Measurements from ENCODE around the gene OTOG.
A peak's percentile ranks its signal among the peaks of the same experiment; 100 is the strongest.

The OTOG gene

GRCh38 chr11:17594686-17595192, 47.7 kb downstream of the OTOG start:
- H3K4me3 Mint-ChIP-seq: no peak overlapping the region
- DNase-seq (ENCODE audit: low spot score in 2 of 2) (no peak), ATAC-seq (no peak)
- no peaks in the 10 kb centered on the region for H3K9me3 Mint-ChIP-seq
- no peak overlapping the region for H3K27ac Mint-ChIP-seq
- H3K4me1 Mint-ChIP-seq: peaks cover 5% of the 10 kb centered on the region
- no peaks in the 10 kb centered on the region for H3K36me3 Mint-ChIP-seq

DNA sequence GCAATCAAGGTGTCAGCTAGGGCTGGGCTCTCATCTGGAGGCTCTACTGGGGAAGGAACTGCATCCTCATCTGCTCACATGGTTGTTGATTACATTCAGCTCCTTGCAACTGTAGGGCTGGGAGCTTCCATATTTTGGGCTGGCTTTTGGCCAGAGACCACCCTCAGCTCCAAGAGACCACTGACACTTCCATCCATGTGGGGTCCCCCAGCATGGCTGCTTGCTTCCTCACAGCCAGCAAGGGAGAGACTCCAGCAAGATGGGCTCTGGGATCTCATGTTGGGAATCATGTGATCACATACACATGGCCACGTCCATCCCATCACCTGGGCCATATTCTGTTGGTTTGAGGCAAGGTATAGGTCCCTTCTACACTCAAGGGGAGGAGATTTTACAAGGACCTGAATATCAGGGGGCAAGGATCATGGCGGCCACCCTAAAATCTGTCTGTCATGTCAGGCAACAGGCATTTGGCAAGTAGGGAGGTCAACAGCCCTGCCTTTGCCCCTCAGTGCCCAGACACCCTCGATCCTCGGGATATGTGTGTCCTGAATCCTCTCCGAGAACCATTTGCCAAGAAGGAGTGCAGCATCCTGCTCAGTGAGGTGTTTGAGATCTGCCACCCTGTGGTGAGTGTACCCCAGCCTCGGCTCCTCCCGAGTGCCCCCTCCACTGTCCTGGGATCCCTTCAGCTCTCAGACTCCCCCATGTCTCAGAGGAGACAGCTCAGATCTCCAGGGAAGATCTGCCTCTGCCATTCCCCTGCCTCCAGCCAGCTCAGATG, 48.7 kb downstream of the OTOG start:
- H3K27ac Mint-ChIP-seq: no peak overlapping the region
- no peaks in the 10 kb centered on the region for H3K36me3 Mint-ChIP-seq
- ATAC-seq (peak; percentile 3), DNase-seq (ENCODE audit: low spot score in 2 of 2) (no peak)
- H3K4me3 Mint-ChIP-seq: no peak overlapping the region
- peaks cover 6% of the 10 kb centered on the region for H3K4me1 Mint-ChIP-seq
- H3K9me3 Mint-ChIP-seq: no peaks in the 10 kb centered on the region

GRCh38 chr11:17596310-17596669, 49.2 kb downstream of the OTOG start:
- H3K4me3 Mint-ChIP-seq: no peak overlapping the region
- peak; percentile 15 for ATAC-seq
- DNase-seq (ENCODE audit: low spot score in 2 of 2): no peak

GRCh38 chr11:17596711-17597110, 49.7 kb downstream of the OTOG start:
- Mint-ChIP-seq H3K27ac (no peak overlapping the region), H3K9me3 (no peaks in the 10 kb centered on the region), H3K36me3 (no peaks in the 10 kb centered on the region), H3K4me1 (peaks cover 12% of the 10 kb centered on the region), H3K4me3 (no peak overlapping the region)
- DNase-seq (ENCODE audit: low spot score in 2 of 2) (no peak), ATAC-seq (no peak)

More at GRCh38 chr11:17596310-17596669, 49.2 kb downstream of the OTOG start:
- no peak overlapping the region for H3K27ac Mint-ChIP-seq
- peaks cover 11% of the 10 kb centered on the region for H3K4me1 Mint-ChIP-seq
- no peaks in the 10 kb centered on the region for H3K9me3 Mint-ChIP-seq
- no peaks in the 10 kb centered on the region for H3K36me3 Mint-ChIP-seq

DNA sequence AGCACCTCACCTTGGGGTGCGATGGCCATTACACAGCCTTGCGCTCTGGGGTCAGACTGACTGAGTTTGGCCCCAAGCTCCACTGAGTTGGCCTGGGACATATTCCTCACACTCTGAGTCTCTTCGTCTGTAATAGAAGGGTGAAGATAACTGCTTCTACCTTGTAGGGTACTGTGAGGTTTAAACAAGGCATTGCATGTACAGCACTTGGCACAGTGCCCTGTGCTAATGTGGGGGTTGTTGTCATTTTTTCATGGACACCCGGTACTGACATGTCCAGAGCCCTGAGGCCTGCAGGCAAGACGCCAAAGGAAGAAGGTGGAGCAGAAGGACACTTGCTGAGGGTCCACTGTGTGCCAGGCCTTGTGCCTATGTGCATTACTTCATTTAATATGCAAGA, 50.7 kb downstream of the OTOG start:
- DNase-seq (ENCODE audit: low spot score in 2 of 2) (no peak), ATAC-seq (no peak)

GRCh38 chr11:17598700-17599459, 51.8 kb downstream of the OTOG start:
- H3K4me1 Mint-ChIP-seq: peaks cover 12% of the 10 kb centered on the region
- H3K27ac Mint-ChIP-seq: no peak overlapping the region
- peak; percentile 65 to 86 for DNase-seq (ENCODE audit: low spot score in 2 of 2)
- ATAC-seq: peak; percentile 60
- H3K4me3 Mint-ChIP-seq: no peak overlapping the region
- no peaks in the 10 kb centered on the region for H3K36me3 Mint-ChIP-seq
- no peaks in the 10 kb centered on the region for H3K9me3 Mint-ChIP-seq

More for the DNA sequence above, 50.7 kb downstream of the OTOG start:
- Mint-ChIP-seq H3K4me3 (no peak overlapping the region), H3K4me1 (peaks cover 12% of the 10 kb centered on the region), H3K9me3 (no peaks in the 10 kb centered on the region), H3K27ac (no peak overlapping the region), H3K36me3 (no peaks in the 10 kb centered on the region)

DNA sequence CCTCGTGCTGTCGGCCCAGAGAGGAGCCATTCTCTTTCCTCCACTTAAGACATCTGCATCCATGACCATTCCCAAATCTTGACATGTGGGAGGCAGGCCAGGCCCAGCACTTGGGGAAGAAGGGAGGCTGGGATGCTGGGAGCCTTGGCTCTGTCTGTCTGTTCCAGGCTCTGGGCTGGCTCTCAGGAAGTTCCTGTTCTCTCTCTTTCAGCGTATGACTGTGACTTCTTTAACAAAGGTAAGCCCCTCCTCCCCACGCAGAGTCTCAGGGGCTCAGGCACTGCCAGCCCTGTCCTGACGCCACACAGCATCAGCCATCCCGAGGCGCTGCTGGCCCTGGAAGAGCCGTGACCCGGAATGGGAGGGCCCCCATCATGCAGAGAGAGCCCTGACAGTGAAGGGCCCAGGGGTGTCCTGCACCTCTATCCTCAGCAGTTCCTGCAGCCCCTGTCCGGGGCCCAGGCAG, 52.4 kb downstream of the OTOG start:
- Mint-ChIP-seq H3K36me3 (no peaks in the 10 kb centered on the region), H3K4me3 (no peak overlapping the region), H3K9me3 (no peaks in the 10 kb centered on the region), H3K4me1 (peaks cover 12% of the 10 kb centered on the region), H3K27ac (no peak overlapping the region)
- no peak for ATAC-seq
- DNase-seq (ENCODE audit: low spot score in 2 of 2): peak in 1 of 2 donors; percentile 46

DNA sequence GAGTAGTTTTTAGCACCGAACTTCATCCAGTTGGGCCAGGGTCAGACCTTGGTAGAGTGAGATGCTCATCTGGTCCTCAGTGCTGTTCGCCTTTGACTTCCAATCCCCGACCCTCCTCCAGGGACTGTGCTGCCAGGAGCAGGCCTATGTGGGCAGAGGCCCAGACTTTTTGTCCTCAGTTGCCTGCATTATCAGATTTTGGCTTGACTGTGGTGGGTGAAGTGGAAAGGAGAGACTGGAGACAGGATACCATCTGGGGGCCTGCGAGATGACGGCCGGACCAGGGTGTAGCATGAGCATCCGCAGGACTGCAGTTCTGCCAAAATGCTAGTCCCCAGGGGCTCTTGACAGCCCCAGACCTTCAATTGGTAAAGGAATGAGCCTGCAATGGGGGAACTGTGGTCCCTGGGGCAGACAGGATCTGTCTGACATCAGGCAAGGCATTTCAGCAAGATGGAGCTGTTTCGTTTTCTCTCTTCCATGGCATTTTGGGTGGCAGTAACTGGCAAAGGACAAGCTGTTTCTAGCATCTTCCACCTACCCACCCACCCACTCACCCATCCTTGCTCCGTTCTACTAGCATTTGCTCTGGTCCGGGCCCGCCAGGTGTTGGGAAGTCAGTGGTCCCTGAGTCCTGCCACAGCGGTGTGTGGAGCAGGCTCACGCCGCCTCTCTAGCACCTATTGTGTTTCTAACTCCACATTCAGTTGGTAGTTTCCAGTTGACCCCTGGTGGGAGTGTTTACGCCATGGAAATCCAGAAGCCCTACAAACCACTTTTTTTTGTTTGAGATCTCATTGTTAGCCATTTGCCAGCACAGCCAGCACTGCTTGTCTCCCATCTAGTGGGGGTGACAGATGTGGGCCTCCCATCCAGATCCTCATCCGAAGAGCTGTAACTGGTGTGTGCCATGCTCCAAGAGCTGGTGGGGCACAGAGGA, 53.5 kb downstream of the OTOG start:
- Mint-ChIP-seq H3K36me3 (no peaks in the 10 kb centered on the region), H3K4me1 (peaks cover 12% of the 10 kb centered on the region), H3K9me3 (no peaks in the 10 kb centered on the region), H3K4me3 (no peak overlapping the region), H3K27ac (peak overlapping the region; percentile 24)
- no peak for ATAC-seq
- peak in 1 of 2 donors; percentile 39 for DNase-seq (ENCODE audit: low spot score in 2 of 2)

DNA sequence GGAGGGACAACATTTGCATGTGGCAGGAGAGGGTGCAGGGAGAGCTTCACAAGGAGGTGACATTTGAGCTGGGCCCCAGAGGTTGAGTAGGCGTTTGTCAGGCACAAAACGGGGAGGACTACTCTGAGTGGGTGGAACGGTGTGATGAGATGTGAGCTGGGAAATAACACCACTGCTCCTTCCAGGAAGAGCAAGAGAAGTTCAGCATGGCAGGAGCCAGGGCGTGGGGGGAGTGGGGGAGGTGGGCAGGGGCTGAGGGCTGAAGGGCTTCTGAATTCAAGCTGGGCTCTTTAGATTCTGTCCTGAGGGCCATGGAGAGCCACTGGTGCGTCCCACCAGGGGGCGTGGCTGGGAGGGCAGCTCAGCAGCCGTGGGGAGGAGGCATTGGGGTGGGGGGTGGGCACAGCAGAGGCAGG, 54.2 kb downstream of the OTOG start:
- Mint-ChIP-seq H3K36me3 (no peaks in the 10 kb centered on the region), H3K4me1 (peaks cover 12% of the 10 kb centered on the region), H3K4me3 (no peak overlapping the region), H3K27ac (peak overlapping the region; percentile 24), H3K9me3 (no peaks in the 10 kb centered on the region)
- DNase-seq (ENCODE audit: low spot score in 2 of 2) (no peak), ATAC-seq (no peak)

- H3K4me1 Mint-ChIP-seq: peaks cover 12% of the 10 kb centered on the region
- H3K36me3 Mint-ChIP-seq: no peaks in the 10 kb centered on the region
- no peaks in the 10 kb centered on the region for H3K9me3 Mint-ChIP-seq
- DNase-seq (ENCODE audit: low spot score in 2 of 2): peak in 1 of 2 donors; percentile 38
- H3K4me3 Mint-ChIP-seq: no peak overlapping the region
- no peak for ATAC-seq
- no peak overlapping the region for H3K27ac Mint-ChIP-seq
Observed at GRCh38 chr11:17601676-17602075, 54.6 kb downstream of the OTOG start.

GRCh38 chr11:17602105-17603001, 55.3 kb downstream of the OTOG start:
- Mint-ChIP-seq H3K9me3 (no peaks in the 10 kb centered on the region), H3K4me1 (peaks cover 12% of the 10 kb centered on the region), H3K27ac (no peak overlapping the region), H3K36me3 (no peaks in the 10 kb centered on the region), H3K4me3 (no peak overlapping the region)
- ATAC-seq (no peak), DNase-seq (ENCODE audit: low spot score in 2 of 2) (peak in 1 of 2 donors; percentile 42)

DNA sequence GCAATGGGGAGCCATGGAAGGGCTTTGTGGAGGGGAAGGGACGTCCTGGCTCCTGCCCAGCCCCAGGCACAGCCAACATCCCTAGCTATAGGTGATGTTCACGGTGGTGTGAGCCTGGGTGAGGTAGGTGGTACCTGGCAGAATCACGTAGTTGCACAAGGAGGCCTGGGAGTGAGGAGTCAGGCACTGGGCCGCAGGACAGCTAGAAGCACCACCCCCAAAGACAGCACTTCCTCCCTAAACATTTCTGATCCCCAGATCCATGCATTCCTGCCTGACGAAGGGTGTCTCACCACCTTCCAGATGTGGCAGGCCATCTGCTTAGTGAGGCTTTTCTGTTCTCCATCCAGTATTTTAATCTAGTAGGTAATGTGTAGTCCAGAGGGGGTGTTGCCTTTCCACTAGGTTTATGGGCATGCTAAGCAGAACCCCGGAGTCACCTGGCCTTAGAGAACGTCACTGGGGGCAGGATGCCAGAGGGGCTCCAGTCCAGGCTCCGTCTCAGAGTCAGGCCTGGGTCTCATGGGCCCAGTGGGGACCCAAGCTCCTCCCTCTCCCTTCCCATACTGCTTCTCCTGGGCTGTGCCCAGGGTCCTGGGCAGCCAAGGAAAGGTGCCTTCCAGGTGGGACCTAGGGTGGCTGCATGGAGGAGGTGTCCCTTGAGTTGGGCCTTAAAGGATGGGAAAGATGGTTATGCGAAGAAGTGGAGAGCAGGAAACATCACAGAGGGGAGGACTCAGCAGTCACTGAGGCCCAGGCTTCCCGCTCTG, 56.2 kb downstream of the OTOG start:
- Mint-ChIP-seq H3K27ac (no peak overlapping the region), H3K4me1 (peaks cover 12% of the 10 kb centered on the region), H3K36me3 (no peaks in the 10 kb centered on the region), H3K4me3 (no peak overlapping the region), H3K9me3 (no peaks in the 10 kb centered on the region)
- ATAC-seq (no peak), DNase-seq (ENCODE audit: low spot score in 2 of 2) (peak in 1 of 2 donors; percentile 43)

- no peak overlapping the region for H3K4me3 Mint-ChIP-seq
- peaks cover 9% of the 10 kb centered on the region for H3K4me1 Mint-ChIP-seq
- no peak overlapping the region for H3K27ac Mint-ChIP-seq
- H3K36me3 Mint-ChIP-seq: no peaks in the 10 kb centered on the region
- ATAC-seq (no peak), DNase-seq (ENCODE audit: low spot score in 2 of 2) (no peak)
- no peaks in the 10 kb centered on the region for H3K9me3 Mint-ChIP-seq
Observed at GRCh38 chr11:17604201-17604914, 57.3 kb downstream of the OTOG start.

Data from stimulated activated effector memory CD8-positive, alpha-beta T cell treated with anti-CD3 and anti-CD28 coated beads, Interleukin-12 subunit alpha, Interleukin-12 subunit beta, amount 100 ng/mL, for 72 hours (primary cell).